Spleen (tissue), 7 donors: ENCODE data around the gene ITGBL1.

Experiments used
- CTCF ChIP-seq, 11 experiments: fragments of 200-600 bp in 7 of 11; fragments of 450-650 bp in 4 of 11; sonication (generic) in 4 of 11; IDR thresholded peaks in 8 of 11; conservative IDR thresholded peaks in 3 of 11; 1 replicate in 7 of 11; 2 replicates in 4 of 11; pipeline versions ENCODE4 v1.4.0 to v1.8.0; 2016 to 2021; ENCODE audit warnings: antibody characterized with exemption in 11 of 11, inconsistent platforms in 4 of 11, mild to moderate bottlenecking in 1 of 11
- POLR2A ChIP-seq, 3 donors: fragments of 450-650 bp; IDR thresholded peaks; one replicate each; pipeline ENCODE4 v1.5.1; 2017; ENCODE audit warnings: antibody characterized with exemption in 3 of 3, mild to moderate bottlenecking in 1 of 3
- donor health status: DM: no; HTN: no; CAD: no; lungs with moderate emphysema.
- donor health status: DM: no; HTN: no; CAD: no.
- donor health status: DM: no; HTN: no; CAD: no.

DNA sequence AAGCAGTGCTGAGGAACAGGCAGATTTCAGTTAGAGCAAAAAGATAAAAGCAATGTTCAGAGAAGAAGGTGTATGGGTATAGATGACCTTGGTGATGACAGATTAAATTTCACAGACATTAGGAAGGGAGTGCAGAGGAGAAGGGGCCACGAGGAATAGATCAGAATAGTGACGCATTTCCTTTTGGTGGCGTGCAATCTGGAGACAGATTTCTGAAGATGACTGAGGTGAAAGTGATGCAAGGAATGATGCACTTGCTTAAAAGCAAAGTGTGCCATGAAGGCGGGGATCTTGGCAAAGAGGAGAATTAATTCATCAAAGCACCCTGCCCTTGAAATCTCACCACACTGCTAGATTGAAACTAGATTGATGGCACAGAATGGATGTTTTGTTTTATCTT, 202.4 kb downstream of the ITGBL1 start:
- TF ChIP-seq POLR2A (IDR thresholded peaks at IDR 0.05) (no peak), CTCF (IDR thresholded peaks at IDR 0.05 in 8 of 11, conservative IDR thresholded peaks at IDR 0.05 in 3 of 11) (no peak)
